ENCODE measurements around the gene DNAJC15. TPM values are rescaled to one million over a fixed set of nuclear protein-coding genes. Genes with fewer than 3 reads are reported as not detected.

The DNAJC15 gene
- total and polyA plus RNA-seq, 2 of the 4 experiments (the other 2 are of a cell fraction): 7.0 to 22.0 TPM

DNA sequence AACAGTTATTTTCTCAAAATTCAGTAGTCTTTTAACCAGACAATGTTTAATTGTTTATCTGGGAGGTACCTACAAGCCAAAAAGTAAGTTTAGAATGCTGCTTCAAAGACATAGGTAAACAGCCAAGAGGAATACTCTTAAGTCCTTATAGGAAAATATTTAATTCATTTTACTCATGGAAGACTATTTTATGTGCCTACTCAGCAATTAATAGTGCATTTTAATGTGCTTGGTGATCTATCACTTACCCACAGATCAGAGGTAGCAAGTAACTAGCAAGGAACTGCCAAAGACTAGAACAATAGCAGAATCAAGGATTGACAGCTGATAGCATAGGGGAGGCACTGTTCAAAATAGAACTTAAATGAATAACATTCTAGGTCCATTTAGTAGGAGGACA is 60.4 kb downstream of the DNAJC15 start:
- dilution Hi-C loops (cut with HindIII; ENCODE audit: low sequenced_read_pairs, unreplicated experiment): no loop called here
- Histone ChIP-seq H4K20me1 (ENCODE audit: insufficient read depth, low read length) (no peaks in the 10 kb centered on the region), H3K36me3 (ENCODE audit: control insufficient read depth, insufficient read depth, low read length) (no peaks in the 10 kb centered on the region), H3K18ac (ENCODE audit: low read depth, low read length) (no peak overlapping the region), H3K4me2 (ENCODE audit: low read depth, low read length) (no peak overlapping the region), H2AK9ac (replicated peaks; ENCODE audit: low read depth, low read length, poor library complexity) (no peak overlapping the region), H2BK20ac (ENCODE audit: low read depth, low read length) (no peak overlapping the region), H3K4me1 (ENCODE audit: control insufficient read depth, insufficient read depth, low read length) (peaks cover 1% of the 10 kb centered on the region; the same call in 1 of the 2 replicates), H3K27ac (ENCODE audit: insufficient read depth, low read length) (no peak overlapping the region), H3K4ac (ENCODE audit: low read depth, low read length) (no peak overlapping the region), H4K91ac (ENCODE audit: insufficient read depth, low read depth, low read length) (no peak overlapping the region), H2BK120ac (ENCODE audit: low read depth, low read length) (no peak overlapping the region), H3K9ac (ENCODE audit: low read depth, low read length) (no peak overlapping the region), H2BK15ac (ENCODE audit: low read depth, low read length) (no peak overlapping the region), H4K8ac (ENCODE audit: low read depth in 2 of 2, low read length in 2 of 2) (no peak overlapping the region), H3K27me3 (ENCODE audit: control insufficient read depth, insufficient read depth, low read length) (no peaks in the 10 kb centered on the region), H3K9me1 (ENCODE audit: insufficient read depth, low read length) (no peaks in the 10 kb centered on the region), H4K5ac (ENCODE audit: low read depth, low read length) (no peak overlapping the region), H3K9me3 (ENCODE audit: control insufficient read depth, insufficient read depth, low read length) (no peaks in the 10 kb centered on the region), H3K56ac (ENCODE audit: extremely low read depth, insufficient read depth, low read length) (no peak overlapping the region), H2BK5ac (ENCODE audit: low read depth, low read length, poor library complexity, severe bottlenecking) (no peak overlapping the region), H2AK5ac (ENCODE audit: low read depth, low read length) (no peak overlapping the region), H2AFZ (replicated peaks; ENCODE audit: low read length, poor library complexity) (no peak overlapping the region), H3K4me3 (ENCODE audit: insufficient read depth, low read depth, low read length) (no peak overlapping the region), H3K79me1 (ENCODE audit: low read depth in 1 of 2, low read length in 2 of 2) (peaks cover 3 to 7% of the 10 kb centered on the region in 2 experiments; a peak in 2 of 4 replicates), H3K23ac (ENCODE audit: low read depth, low read length) (no peak overlapping the region), H3K14ac (replicated peaks; ENCODE audit: low read depth, low read length) (no peak overlapping the region)
- ChIA-PET POLR2A (ENCODE audit: unreplicated experiment) (no interaction called here), CTCF (interaction anchor here (1.5 kb wide), 1 partner anchor 721 kb away, joined by 4 read pairs; no protein-coding TSS in a partner anchor)
- in situ Hi-C loops (cut with MboI; ENCODE audit: low sequenced_read_pairs): loop anchor here (10.0 kb wide), 2 partner anchors 489 to 791 kb away; partner anchors contain the start of genes CCDC122 and LACC1
- DNase-seq (no peak), ATAC-seq (ENCODE audit: low read depth) (no peak)
- BruUV-seq (replicated peaks): no TSS peak
- TF ChIP-seq CEBPB (IDR thresholded peaks at IDR 0.05; ENCODE audit: low read depth, low read length): no peak
- TF ChIP-seq MAFK (IDR thresholded peaks at IDR 0.05; ENCODE audit: low read depth, low read length): peak; percentile 93
- intact Hi-C loops (cut with micrococcal nuclease): loop anchor here (2.0 to 10.0 kb wide), 3 partner anchors 249 to 721 kb away; no protein-coding TSS in a partner anchor
